HG02970 (cell line): ENCODE data around the gene LYSET.
"Not testable (repeated sequence)": the region's sequence is repeated elsewhere in the genome, so short reads cannot be mapped to it uniquely, and the experiment has no call there.

Experiments used
- ATAC-seq: cut with Tn5 transposase; IDR thresholded peaks from one replicate; pipeline ENCODE4 v1.9.1; 2021; ENCODE audit warnings: mild to moderate bottlenecking, moderate library complexity, moderate number of reproducible peaks; ENCODE audit not compliant: unreplicated experiment, low FRiP score

The LYSET gene

GRCh38 chr14:93184391-93185348 lies at the start of gene LYSET, which contains the start of gene MOAP1:
Gene LYSET, plus strand, starts transcription at chr14:93185317. Its CDS starts 89 bp downstream, at chr14:93185406.
Gene MOAP1, minus strand, starts transcription at chr14:93184897. Its CDS starts 655 bp downstream, at chr14:93184242.
- ATAC-seq = peak; percentile 88

GRCh38 chr14:93135399-93135798 lies 49.7 kb upstream of the LYSET start:
- ATAC-seq = no peak

GRCh38 chr14:93136009-93136408 lies 49.1 kb upstream of the LYSET start:
- ATAC-seq = no peak

GRCh38 chr14:93136508-93136907 lies 48.6 kb upstream of the LYSET start:
- ATAC-seq = not testable (repeated sequence)

- no peak for ATAC-seq
Observed at GRCh38 chr14:93137864-93138263, 47.3 kb upstream of the LYSET start.

- no peak for ATAC-seq
Observed at GRCh38 chr14:93142854-93143652, 42.1 kb upstream of the LYSET start.

GRCh38 chr14:93146119-93146518 lies 39.0 kb upstream of the LYSET start:
- ATAC-seq = no peak

GRCh38 chr14:93148979-93149378 lies 36.1 kb upstream of the LYSET start:
- no peak for ATAC-seq

- ATAC-seq = no peak
Observed at GRCh38 chr14:93150227-93151208, 34.6 kb upstream of the LYSET start.

GRCh38 chr14:93153121-93153520 lies 32.0 kb upstream of the LYSET start:
- ATAC-seq = no peak

GRCh38 chr14:93155667-93156066 lies 29.4 kb upstream of the LYSET start:
- no peak for ATAC-seq

- ATAC-seq = no peak
Observed at GRCh38 chr14:93156693-93157369, 28.3 kb upstream of the LYSET start.

- not testable (repeated sequence) for ATAC-seq
Observed at GRCh38 chr14:93158349-93158748, 26.8 kb upstream of the LYSET start.

- not testable (repeated sequence) for ATAC-seq
Observed at GRCh38 chr14:93159625-93160352, 25.3 kb upstream of the LYSET start.

GRCh38 chr14:93160353-93160801 lies 24.7 kb upstream of the LYSET start:
- no peak for ATAC-seq

GRCh38 chr14:93161411-93161940 lies 23.6 kb upstream of the LYSET start:
- ATAC-seq = no peak

GRCh38 chr14:93163564-93163963 lies 21.6 kb upstream of the LYSET start:
- no peak for ATAC-seq
